ENCODE results near the gene ZDHHC14.
A peak's percentile ranks its signal among the peaks of the same experiment; 100 is the strongest.

Gene ZDHHC14

DNA sequence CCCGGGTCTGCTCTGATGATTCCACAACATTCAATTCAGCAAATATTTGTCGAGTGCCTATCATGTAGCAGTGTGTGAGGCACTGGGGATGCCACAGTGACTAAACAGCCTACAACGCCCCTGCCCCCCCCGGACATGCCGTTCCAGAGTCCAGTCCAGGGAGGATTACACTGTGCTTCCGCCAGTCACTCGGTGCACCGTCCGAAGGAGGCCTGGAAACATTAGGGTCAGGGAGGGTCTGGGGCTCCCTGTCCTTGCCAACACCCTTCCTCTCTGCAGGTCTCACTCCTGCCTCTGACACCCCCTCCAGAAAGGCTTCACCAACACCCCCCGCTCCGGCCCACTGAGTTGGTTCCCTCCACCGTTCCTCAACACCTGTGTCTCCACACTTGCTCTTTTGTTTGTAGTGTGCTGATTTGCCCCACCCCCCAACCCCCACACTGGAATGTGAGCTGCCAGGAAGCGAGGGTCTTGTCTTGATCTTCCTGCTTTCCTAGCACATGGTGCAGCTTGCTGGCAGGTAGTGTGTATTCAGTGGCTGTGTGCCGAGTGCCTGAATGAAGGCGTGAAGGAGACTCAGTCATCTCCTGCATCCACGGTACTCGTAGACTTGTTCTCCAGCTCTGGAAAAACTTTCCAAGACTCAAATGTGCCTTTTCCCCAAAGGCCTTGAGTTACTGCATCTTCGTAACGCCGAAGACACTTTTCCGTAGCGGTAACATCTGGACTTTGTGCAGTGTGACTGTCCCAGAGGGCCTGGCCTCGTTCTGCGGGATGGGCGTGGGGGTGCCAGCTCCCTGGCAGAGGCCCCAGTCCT is 150.4 kb downstream of the ZDHHC14 start:
- Histone ChIP-seq H3K4me3 (ENCODE audit: low read depth, low read length) (no peak overlapping the region), H3K36me3 (no peaks in the 10 kb centered on the region), H3K27ac (no peak overlapping the region), H3K9me3 (ENCODE audit: severe bottlenecking) (no peaks in the 10 kb centered on the region), H3K27me3 (ENCODE audit: insufficient read depth, low read depth, severe bottlenecking) (no peaks in the 10 kb centered on the region)
- TF ChIP-seq, protein P1, sequence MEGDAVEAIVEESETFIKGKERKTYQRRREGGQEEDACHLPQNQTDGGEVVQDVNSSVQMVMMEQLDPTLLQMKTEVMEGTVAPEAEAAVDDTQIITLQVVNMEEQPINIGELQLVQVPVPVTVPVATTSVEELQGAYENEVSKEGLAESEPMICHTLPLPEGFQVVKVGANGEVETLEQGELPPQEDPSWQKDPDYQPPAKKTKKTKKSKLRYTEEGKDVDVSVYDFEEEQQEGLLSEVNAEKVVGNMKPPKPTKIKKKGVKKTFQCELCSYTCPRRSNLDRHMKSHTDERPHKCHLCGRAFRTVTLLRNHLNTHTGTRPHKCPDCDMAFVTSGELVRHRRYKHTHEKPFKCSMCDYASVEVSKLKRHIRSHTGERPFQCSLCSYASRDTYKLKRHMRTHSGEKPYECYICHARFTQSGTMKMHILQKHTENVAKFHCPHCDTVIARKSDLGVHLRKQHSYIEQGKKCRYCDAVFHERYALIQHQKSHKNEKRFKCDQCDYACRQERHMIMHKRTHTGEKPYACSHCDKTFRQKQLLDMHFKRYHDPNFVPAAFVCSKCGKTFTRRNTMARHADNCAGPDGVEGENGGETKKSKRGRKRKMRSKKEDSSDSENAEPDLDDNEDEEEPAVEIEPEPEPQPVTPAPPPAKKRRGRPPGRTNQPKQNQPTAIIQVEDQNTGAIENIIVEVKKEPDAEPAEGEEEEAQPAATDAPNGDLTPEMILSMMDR (IDR thresholded peaks at IDR 0.05; ENCODE audit: low read depth, low read length) = no peak
- DNase-seq = no peak

DNA sequence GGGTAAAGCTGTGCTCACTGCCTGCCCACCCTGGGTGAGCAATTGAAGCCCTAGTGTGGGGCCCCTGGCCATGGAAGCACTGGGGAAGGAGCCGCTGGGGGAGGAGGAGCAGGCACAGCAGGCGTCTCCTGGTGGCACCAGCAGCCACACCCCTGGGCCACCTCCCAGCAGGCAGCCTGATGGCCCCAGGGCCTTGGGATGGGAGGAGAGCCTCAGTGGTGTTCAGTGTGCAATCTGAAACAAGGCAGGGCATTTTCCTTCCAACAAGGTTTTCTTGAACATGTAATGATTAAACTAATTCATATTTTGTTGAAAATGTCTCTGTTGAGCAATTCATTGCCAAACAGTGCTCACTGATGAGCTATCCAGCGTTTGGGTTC is 151.0 kb downstream of the ZDHHC14 start:
- Histone ChIP-seq H3K27ac (no peak overlapping the region), H3K36me3 (no peaks in the 10 kb centered on the region), H3K4me3 (ENCODE audit: low read depth, low read length) (no peak overlapping the region), H3K27me3 (ENCODE audit: insufficient read depth, low read depth, severe bottlenecking) (no peaks in the 10 kb centered on the region), H3K9me3 (ENCODE audit: severe bottlenecking) (no peaks in the 10 kb centered on the region)
- TF ChIP-seq, protein P1 (IDR thresholded peaks at IDR 0.05; ENCODE audit: low read depth, low read length) = no peak
- no peak for DNase-seq

DNA sequence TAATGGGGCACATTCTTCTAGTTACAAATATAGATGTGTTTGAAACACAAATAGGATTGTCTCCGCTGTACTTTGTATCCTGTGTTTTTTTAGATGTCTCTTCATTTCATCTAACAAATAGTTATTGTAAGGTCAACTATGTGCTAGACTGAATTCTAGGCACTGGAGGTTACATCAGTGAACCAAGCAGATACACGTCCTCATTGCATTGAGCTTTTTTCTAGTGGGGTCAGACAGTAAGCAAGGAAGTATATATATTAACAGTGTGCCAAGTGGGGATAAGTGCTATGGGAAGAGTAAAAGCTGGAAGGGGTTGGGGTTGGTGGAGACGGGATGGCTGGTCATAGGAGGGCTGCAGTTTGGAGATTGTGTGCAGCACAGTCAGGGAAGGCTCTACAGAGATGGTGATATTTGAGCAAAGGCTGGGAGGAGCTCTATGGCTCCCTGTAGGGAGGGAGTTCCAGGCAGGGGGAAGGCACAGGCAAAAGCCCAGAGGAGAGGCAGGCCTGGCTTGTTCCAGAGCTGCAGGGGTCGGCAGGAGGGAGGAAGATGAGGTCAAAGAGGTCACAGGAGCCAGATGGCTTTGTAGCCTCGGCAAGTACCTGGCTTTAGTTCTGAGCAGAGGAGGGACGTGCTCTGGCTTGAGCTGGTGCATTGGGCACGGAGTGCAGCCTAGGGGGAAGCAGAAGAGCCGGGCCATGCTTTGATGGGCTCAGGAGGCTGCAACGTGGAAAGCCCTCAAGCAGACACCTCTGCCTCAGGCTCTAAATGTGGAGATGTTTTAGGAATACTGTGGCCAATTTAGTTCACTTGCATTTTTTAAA is 152.3 kb downstream of the ZDHHC14 start:
- no peaks in the 10 kb centered on the region for H3K27me3 ChIP-seq (ENCODE audit: insufficient read depth, low read depth, severe bottlenecking)

DNA sequence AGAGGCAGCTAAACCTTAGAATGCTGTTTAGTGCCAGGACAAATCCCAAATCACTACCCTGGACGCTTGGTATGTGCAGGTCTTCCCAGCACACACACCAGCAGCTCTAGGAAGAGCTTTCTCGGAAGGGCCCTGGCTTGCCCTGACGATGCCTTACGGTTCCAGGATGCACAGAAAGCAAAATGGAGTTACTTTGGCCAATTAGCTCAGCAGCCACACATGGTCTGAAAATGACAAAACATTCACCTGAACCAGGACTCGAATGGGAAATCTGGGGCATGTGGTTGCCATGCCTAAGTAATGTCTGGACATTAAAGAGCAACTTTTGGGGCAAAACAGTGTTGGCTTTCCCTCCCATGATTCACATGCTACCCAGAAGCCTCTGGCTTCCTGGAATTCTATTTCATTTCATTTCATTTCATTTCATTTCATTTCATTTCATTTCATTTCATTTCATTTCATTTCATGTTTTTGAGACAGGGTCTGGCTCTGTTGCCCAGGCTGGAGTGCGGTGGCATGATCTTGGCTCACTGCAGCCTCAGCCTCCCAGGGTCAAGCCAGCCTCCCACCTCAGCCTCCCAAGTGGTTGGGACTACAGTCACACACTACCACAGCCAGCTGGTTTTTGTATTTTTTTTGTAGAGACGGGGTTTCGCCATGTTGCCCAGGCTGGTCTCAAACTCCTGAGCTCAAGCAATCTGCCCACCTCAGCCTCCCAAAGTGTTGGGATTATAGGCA is 153.3 kb downstream of the ZDHHC14 start:
- Histone ChIP-seq H3K36me3 (no peaks in the 10 kb centered on the region), H3K27ac (no peak overlapping the region), H3K9me3 (ENCODE audit: severe bottlenecking) (no peaks in the 10 kb centered on the region), H3K4me3 (ENCODE audit: low read depth, low read length) (no peak overlapping the region), H3K27me3 (ENCODE audit: insufficient read depth, low read depth, severe bottlenecking) (no peaks in the 10 kb centered on the region)
- TF ChIP-seq, protein P1 (IDR thresholded peaks at IDR 0.05; ENCODE audit: low read depth, low read length) = no peak
- DNase-seq = no peak

More for the DNA sequence above, 152.3 kb downstream of the ZDHHC14 start:
- Histone ChIP-seq H3K36me3 (no peaks in the 10 kb centered on the region), H3K4me3 (ENCODE audit: low read depth, low read length) (no peak overlapping the region), H3K27ac (no peak overlapping the region), H3K9me3 (ENCODE audit: severe bottlenecking) (no peaks in the 10 kb centered on the region)
- DNase-seq = peak; percentile 21
- TF ChIP-seq, protein P1 (IDR thresholded peaks at IDR 0.05; ENCODE audit: low read depth, low read length) = no peak

DNA sequence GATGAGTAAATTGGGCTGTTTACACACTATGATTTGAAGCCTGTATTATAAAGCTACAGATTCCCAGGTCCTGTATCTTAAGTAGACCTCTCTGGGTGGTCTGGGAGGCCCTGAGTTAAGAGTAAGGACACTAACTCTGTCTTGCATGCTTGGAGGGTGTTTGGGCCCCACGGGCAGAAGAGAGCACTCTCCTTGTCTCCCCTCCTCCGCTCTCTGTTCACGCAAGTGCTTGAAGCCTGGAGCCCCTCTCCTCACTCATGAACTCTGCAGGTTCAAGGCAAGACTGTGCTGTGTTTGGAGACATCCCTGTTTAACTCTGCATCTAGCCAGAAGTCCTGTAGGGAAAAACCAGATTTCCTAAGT is 154.0 kb downstream of the ZDHHC14 start:
- no peak overlapping the region for H3K27ac ChIP-seq
- no peak overlapping the region for H3K4me3 ChIP-seq (ENCODE audit: low read depth, low read length)
- DNase-seq = no peak
- no peaks in the 10 kb centered on the region for H3K27me3 ChIP-seq (ENCODE audit: insufficient read depth, low read depth, severe bottlenecking)
- no peaks in the 10 kb centered on the region for H3K36me3 ChIP-seq
- TF ChIP-seq, protein P1 (IDR thresholded peaks at IDR 0.05; ENCODE audit: low read depth, low read length) = no peak
- H3K9me3 ChIP-seq (ENCODE audit: severe bottlenecking) = no peaks in the 10 kb centered on the region
